ENCODE results near the gene RAD51B.

The RAD51B gene

GRCh38 chr14:68730811-68731425 lies 911.3 kb downstream of the RAD51B start:
- no peak for DNase-seq

DNA sequence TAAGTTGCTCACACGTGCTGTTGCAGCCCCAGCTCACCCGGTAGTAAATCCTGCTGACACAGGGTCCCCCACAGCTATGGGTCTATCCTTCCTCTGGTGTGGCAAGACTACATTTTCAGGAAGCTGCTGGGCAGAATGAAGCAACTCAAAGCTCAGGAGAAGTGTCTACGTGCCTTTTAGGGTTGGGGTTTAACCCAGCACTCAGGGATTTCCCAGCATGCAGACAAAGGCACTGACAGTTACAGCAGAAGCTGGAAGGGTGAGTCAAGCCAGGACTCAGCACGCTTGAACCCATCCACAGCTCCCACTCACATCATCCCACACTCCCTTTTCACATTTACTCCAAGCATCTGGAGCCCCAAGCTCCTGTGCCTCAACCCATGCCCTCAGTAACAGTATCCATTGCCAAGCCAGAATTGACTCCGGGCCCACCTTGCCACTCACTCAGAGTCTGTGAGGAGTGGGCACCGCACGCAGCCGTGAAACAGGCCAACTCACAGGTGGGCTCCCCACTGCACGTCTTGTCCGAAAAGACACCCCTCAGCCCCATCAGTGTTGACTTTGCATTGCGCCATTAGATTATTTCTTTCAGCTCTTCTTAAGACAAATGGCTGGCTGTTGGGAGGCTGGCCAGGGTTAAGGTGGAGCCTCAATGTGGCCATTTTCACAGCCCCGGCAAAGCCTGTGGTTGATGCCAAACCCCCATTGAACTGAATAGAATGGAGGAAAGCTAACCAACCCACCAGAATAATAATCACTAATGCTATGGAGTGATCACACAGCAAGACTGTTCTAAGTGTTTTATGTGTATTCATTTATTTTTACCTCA lies 913.7 kb downstream of the RAD51B start:
- DNase-seq: no peak

DNA sequence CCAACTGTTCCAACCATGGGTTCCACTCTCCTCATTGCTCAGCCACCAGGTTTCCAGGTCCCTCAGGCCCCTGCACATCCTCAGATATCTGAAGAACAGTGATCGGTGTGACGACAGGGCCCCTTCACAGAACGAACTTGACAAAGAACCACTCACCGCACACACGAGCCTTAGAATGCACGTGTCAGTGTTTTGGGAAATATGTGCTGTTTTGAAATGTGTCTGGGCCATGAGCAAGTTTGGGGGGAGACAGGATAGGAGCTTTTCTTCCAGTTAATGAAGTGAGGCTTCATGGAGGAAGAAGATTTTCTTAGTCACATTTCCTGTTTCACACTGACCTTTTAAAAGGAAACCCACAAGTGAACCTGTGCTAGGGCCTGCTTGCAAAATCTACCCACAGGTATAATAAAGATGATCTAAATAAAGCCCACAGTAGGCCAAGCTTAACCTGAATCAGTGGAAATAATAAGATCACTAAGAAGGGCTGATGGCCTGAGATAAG lies 914.7 kb downstream of the RAD51B start:
- no peak for DNase-seq

DNA sequence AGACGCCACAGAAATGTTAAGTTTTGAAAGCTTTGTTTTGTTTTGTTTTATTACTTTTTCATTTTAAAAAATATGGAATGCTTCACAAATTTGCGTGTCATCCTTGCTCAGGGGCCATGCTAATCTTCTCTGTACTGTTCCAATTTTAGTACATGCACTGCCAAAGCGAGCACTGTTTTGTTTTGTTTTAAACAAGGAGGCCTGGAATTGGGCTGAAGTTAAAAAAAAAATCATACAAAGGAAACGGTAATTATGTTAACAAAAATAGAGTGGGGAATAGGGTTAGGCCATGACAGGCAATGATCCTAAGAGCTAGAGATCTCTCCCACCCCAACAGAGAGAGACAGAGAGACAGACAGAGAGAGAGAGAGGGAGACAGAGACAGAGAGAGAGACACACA lies 916.3 kb downstream of the RAD51B start:
- DNase-seq: no peak

- no peak for DNase-seq
These were observed 916.9 kb downstream of the RAD51B start for GRCh38 chr14:68736471-68736871.

DNA sequence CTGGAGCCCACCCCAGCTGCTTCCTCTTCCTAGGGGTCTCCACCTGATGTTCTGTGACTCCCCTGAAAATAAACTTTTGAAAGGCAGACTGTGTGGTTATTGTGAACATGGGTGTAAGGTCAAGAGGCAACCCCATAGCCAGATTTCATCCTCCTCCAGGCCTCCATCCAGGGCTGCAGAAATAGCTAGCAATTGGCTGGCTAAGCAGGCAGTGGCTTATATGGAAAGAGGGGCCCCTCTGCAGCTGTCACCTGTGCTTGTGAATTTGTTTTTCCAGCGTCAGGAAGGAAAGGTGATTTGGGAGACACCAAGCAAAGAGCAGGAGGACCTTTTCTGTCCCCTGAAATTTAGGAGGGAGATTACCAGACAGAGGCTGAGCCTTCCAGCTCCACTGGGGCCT lies 917.5 kb downstream of the RAD51B start:
- DNase-seq: no peak

- no peak for DNase-seq
These were observed 919.0 kb downstream of the RAD51B start for GRCh38 chr14:68738559-68738958.

- DNase-seq: no peak
These were observed 920.1 kb downstream of the RAD51B start for GRCh38 chr14:68739701-68740100.

GRCh38 chr14:68740788-68741476 lies 921.4 kb downstream of the RAD51B start:
- no peak for DNase-seq

DNA sequence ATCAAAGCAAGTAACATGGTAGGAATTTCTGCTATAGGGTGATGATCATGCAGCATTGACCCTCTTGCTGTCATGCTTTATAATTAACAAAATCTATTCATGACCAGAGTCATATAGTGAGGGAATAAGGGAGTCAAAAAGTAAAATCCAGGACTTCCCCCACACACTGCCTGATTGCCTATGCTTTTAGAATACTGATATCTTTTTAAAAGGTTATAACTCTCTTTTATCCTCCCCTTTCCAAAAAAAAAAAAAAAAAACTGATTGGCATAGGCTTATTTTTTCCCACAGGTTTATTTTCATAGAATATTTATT lies 921.9 kb downstream of the RAD51B start:
- no peak for DNase-seq

GRCh38 chr14:68741839-68742470 lies 922.4 kb downstream of the RAD51B start:
- no peak for DNase-seq

- no peak for DNase-seq
These were observed 925.0 kb downstream of the RAD51B start for GRCh38 chr14:68744613-68745012.

DNA sequence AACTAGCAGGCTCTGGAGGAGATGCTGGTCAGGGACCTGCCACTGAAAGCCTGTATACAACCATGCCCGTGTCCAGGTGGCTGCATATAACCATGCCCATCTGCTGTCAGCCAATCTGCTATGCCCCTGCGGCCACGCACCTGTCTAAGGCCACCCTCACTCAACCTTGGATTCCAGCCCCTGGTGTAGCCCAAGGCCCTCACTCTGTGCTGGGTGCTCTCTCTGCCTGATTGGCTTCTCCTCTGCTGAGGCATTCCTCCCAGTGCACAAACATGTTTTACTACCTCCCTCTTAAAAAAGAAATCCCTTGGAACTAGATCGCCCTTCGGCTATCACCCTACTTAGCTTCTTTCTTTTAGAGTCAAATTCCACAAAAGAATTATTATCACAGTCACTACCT lies 927.8 kb downstream of the RAD51B start:
- DNase-seq: no peak

GRCh38 chr14:68748260-68748659 lies 928.7 kb downstream of the RAD51B start:
- DNase-seq: no peak

DNA sequence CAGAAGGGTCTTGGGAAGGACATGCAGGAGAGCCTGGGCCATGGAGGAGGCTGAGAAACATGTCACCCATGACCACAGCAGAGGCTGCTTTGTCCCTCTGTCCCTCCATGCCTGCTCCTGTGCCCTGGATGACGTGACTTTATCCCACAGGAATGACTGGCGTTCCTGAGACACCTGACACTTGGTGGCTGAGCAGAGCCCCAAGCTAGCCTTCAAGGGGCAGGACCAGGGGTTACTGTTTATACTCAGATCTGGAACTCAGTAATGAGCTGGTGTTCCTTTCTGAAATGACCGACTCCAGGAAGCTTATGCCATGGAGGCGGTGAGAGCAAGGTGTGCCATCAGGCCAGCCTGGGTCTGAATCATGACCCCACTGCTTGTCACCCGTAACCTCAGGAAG lies 929.1 kb downstream of the RAD51B start:
- no peak for DNase-seq

- no peak for DNase-seq
These were observed 930.2 kb downstream of the RAD51B start for GRCh38 chr14:68749487-68750475.

- no peak for DNase-seq
These were observed 932.9 kb downstream of the RAD51B start for GRCh38 chr14:68752271-68753006.

DNA sequence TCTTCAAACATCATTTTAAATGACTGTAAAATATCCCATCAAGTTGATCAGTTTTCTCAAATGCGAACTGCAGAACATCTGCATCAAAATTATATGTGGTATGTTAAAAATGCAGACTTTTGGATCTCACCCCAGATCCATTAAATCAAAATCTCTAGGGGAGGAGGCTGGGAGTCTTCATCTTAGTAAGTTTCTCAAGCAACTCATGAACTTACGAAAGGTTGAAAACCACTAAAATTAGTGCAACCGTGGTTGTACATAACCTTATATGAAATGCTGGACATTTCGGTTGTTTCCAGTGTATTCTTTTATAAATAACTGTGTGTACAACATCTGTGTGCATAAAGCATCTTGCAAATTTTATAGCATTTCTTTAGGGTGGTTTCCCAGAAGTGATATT lies 934.1 kb downstream of the RAD51B start:
- DNase-seq: no peak

- DNase-seq: no peak
These were observed 935.4 kb downstream of the RAD51B start for GRCh38 chr14:68755016-68755353.

DNA sequence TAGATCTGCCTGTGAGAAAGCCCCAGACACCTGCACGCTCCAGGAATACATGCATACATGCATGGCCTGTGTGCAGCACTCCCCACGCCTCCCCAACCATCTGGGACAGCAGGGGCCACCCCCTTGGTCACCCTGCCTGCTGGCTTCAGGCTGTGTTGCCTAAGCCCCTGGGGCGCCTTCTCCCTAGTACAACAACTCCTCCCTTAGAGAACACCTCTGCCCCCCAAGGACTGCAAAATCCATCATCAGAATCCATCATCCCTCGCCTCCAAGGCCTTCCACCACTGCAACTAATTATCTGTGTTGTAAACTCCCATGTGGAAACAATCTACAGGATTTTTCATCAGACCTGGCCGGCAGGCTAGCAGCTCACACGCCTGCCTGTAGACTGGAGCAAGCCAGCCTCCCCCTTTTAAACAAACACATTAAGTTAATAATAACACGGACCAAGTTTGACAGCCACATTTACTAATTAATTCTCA lies 936.5 kb downstream of the RAD51B start:
- DNase-seq: no peak

GRCh38 chr14:68756734-68757133 lies 937.2 kb downstream of the RAD51B start:
- no peak for DNase-seq

Measured in NCI-H2029 treated with DMSO at 0.1 percent for 48 hours (cell line).